ENCODE data around the gene LCMT1.
"Not testable (repeated sequence)": the region's sequence is repeated elsewhere in the genome, so short reads cannot be mapped to it uniquely, and the experiment has no call there.

Gene LCMT1

GRCh38 chr16:25111403-25112166 is at the start of gene LCMT1:
LCMT1 (plus strand) TSS chr16:25111742; CDS start chr16:25111884, 142 bp downstream.
- Histone ChIP-seq H3K9me3 (replicated peaks in 1 of 11) (0 out of 22 replicates have a peak, but pooled peaks cover 0 to 10% (median 0%) of the 10 kb centered on the region in 11 experiments), H4K20me1 (peaks cover 0 to 38% (median 12%) of the 10 kb centered on the region in 11 experiments; a peak in 11 of 22 replicates), H3K27ac (peak within 1 kb of the TSS; percentile 50 to 87 (median 76); a peak in 21 of 22 replicates), H3K4me1 (peaks cover 30 to 48% (median 39%) of the 10 kb centered on the region in 10 experiments), H3K4me2 (peak within 1 kb of the TSS; percentile 91 to 100 (median 97)), H3K27me3 (peaks cover 14 to 23% (median 21%) of the 10 kb centered on the region in 11 experiments), H3K36me3 (peaks cover 6 to 27% (median 18%) of the 10 kb centered on the region in 11 experiments; a peak in 17 of 22 replicates), H3K9ac (peak within 1 kb of the TSS; percentile 72 to 86 (median 83)), H3K4me3 (peak within 1 kb of the TSS; percentile 77 to 95 (median 84))
- TF ChIP-seq Cebpa-rat (IDR thresholded peaks at IDR 0.05): peak in 7 of 11 experiments; percentile 16 to 70 (median 32); a peak in 8 of 22 replicates

GRCh38 chr16:25063102-25063501 is 48.4 kb upstream of the LCMT1 start:
- Histone ChIP-seq H3K9me3 (replicated peaks in 1 of 11) (peaks cover 0 to 9% (median 0%) of the 10 kb centered on the region in 11 experiments; a peak in 4 of 22 replicates), H4K20me1 (no peaks in the 10 kb centered on the region), H3K27me3 (peaks cover 4 to 17% (median 11%) of the 10 kb centered on the region in 11 experiments; a peak in 20 of 22 replicates), H3K27ac (peak overlapping the region in 8 of 11 experiments; percentile 51 to 94 (median 66); a peak in 15 of 22 replicates), H3K4me2 (peak overlapping the region; percentile 32 to 79 (median 67)), H3K36me3 (no peaks in the 10 kb centered on the region), H3K4me1 (peaks cover 55 to 78% (median 64%) of the 10 kb centered on the region in 10 experiments), H3K9ac (peak overlapping the region in 6 of 11 experiments; percentile 14 to 65 (median 52); a peak in 8 of 22 replicates), H3K4me3 (no peak overlapping the region)
- peak in 4 of 11 experiments; percentile 15 to 59 (median 46); a peak in 3 of 22 replicates for TF ChIP-seq Cebpa-rat (IDR thresholded peaks at IDR 0.05)

- no peak for TF ChIP-seq Cebpa-rat (IDR thresholded peaks at IDR 0.05)
- H3K9ac ChIP-seq: peak overlapping the region in 7 of 11 experiments; percentile 2 to 65 (median 51); a peak in 10 of 22 replicates
- H3K4me1 ChIP-seq: peaks cover 55 to 78% (median 64%) of the 10 kb centered on the region in 10 experiments
- H3K4me3 ChIP-seq: no peak overlapping the region
- peaks cover 4 to 17% (median 11%) of the 10 kb centered on the region in 11 experiments; a peak in 20 of 22 replicates for H3K27me3 ChIP-seq
- no peaks in the 10 kb centered on the region for H4K20me1 ChIP-seq
- H3K27ac ChIP-seq: peak overlapping the region in 8 of 11 experiments; percentile 51 to 94 (median 66); a peak in 17 of 22 replicates
- peaks cover 0 to 9% (median 0%) of the 10 kb centered on the region in 11 experiments; a peak in 4 of 22 replicates for H3K9me3 ChIP-seq (replicated peaks in 1 of 11)
- H3K36me3 ChIP-seq: no peaks in the 10 kb centered on the region
- peak overlapping the region; percentile 32 to 79 (median 67); a peak in 21 of 22 replicates for H3K4me2 ChIP-seq
These were observed 47.7 kb upstream of the LCMT1 start for GRCh38 chr16:25063865-25064264.

- H3K9me3 ChIP-seq (replicated peaks in 1 of 11); H3K9ac ChIP-seq; H3K36me3 ChIP-seq; H4K20me1 ChIP-seq; H3K4me3 ChIP-seq: not testable (repeated sequence)
- peaks cover 4 to 17% (median 11%) of the 10 kb centered on the region in 11 experiments; a peak in 20 of 22 replicates for H3K27me3 ChIP-seq
- H3K4me1 ChIP-seq: peaks cover 55 to 78% (median 64%) of the 10 kb centered on the region in 10 experiments
- peak overlapping the region; percentile 32 to 79 (median 67); a peak in 15 of 22 replicates for H3K4me2 ChIP-seq
- H3K27ac ChIP-seq: peak overlapping the region in 7 of 11 experiments; percentile 51 to 94 (median 68); a peak in 11 of 22 replicates
These were observed 47.3 kb upstream of the LCMT1 start for GRCh38 chr16:25064281-25064680.

- Histone ChIP-seq H3K27me3 (peaks cover 4 to 17% (median 11%) of the 10 kb centered on the region in 11 experiments; a peak in 20 of 22 replicates), H3K9ac (no peak overlapping the region), H3K4me1 (peaks cover 55 to 74% (median 63%) of the 10 kb centered on the region in 10 experiments), H3K27ac (peak overlapping the region in 5 of 11 experiments; percentile 59 to 94 (median 80); a peak in 8 of 22 replicates), H3K4me3 (no peak overlapping the region), H3K9me3 (replicated peaks in 1 of 11) (peaks cover 0 to 9% (median 0%) of the 10 kb centered on the region in 11 experiments; a peak in 4 of 22 replicates), H4K20me1 (no peaks in the 10 kb centered on the region), H3K36me3 (no peaks in the 10 kb centered on the region), H3K4me2 (peak overlapping the region in 7 of 11 experiments; percentile 7 to 79 (median 63); a peak in 13 of 22 replicates)
- no peak for TF ChIP-seq Cebpa-rat (IDR thresholded peaks at IDR 0.05)
These were observed 46.6 kb upstream of the LCMT1 start for GRCh38 chr16:25064937-25065336.

GRCh38 chr16:25065899-25066298 is 45.6 kb upstream of the LCMT1 start:
- peak overlapping the region in 8 of 11 experiments; percentile 76 to 84 (median 80); a peak in 14 of 22 replicates for H3K27ac ChIP-seq
- H3K4me2 ChIP-seq: peak overlapping the region; percentile 81 to 98 (median 89)
- peaks cover 0 to 9% (median 0%) of the 10 kb centered on the region in 11 experiments; a peak in 4 of 22 replicates for H3K9me3 ChIP-seq (replicated peaks in 1 of 11)
- H3K36me3 ChIP-seq: no peaks in the 10 kb centered on the region
- H3K9ac ChIP-seq: peak overlapping the region in 3 of 11 experiments; percentile 75 to 80 (median 80); a peak in 3 of 22 replicates
- peaks cover 46 to 65% (median 55%) of the 10 kb centered on the region in 10 experiments for H3K4me1 ChIP-seq
- H3K27me3 ChIP-seq: peaks cover 4 to 17% (median 11%) of the 10 kb centered on the region in 11 experiments; a peak in 20 of 22 replicates
- H3K4me3 ChIP-seq: no peak overlapping the region
- no peak for TF ChIP-seq Cebpa-rat (IDR thresholded peaks at IDR 0.05)
- H4K20me1 ChIP-seq: no peaks in the 10 kb centered on the region

GRCh38 chr16:25066426-25066746 is 45.2 kb upstream of the LCMT1 start:
- H3K4me2 ChIP-seq: peak overlapping the region; percentile 81 to 98 (median 89)
- H4K20me1 ChIP-seq: no peaks in the 10 kb centered on the region
- H3K4me3 ChIP-seq: peak overlapping the region; percentile 59 to 78 (median 69); a peak in 16 of 20 replicates
- peaks cover 4 to 17% (median 11%) of the 10 kb centered on the region in 11 experiments; a peak in 20 of 22 replicates for H3K27me3 ChIP-seq
- H3K36me3 ChIP-seq: no peaks in the 10 kb centered on the region
- H3K4me1 ChIP-seq: peaks cover 41 to 60% (median 50%) of the 10 kb centered on the region in 10 experiments
- peaks cover 0 to 9% (median 0%) of the 10 kb centered on the region in 11 experiments; a peak in 4 of 22 replicates for H3K9me3 ChIP-seq (replicated peaks in 1 of 11)
- peak overlapping the region; percentile 64 to 84 (median 78); a peak in 21 of 22 replicates for H3K27ac ChIP-seq
- peak overlapping the region; percentile 73 to 90 (median 80); a peak in 21 of 22 replicates for H3K9ac ChIP-seq
- TF ChIP-seq Cebpa-rat (IDR thresholded peaks at IDR 0.05): no peak

All from BLaER1 treated with 17β-estradiol and CSF1 and Interleukin-3, amounts not matched to agents 10 nM and 100 nM (cell line).